PC-9 (cell line): ENCODE results near the gene POU3F1.

Source experiments
- CTCF ChIP-seq: fragments of 200-600 bp; sonication (generic); conservative IDR thresholded peaks from 2 replicates; pipeline ENCODE4 v1.6.1; 2017; ENCODE audit warnings: mixed run types, antibody characterized with exemption, mild to moderate bottlenecking, moderate library complexity
- EZH2 ChIP-seq: fragments of 200-600 bp; sonication (generic); IDR thresholded peaks from 2 replicates; pipeline ENCODE4 v1.8.0; 2017; ENCODE audit warnings: antibody characterized with exemption, low read depth

DNA sequence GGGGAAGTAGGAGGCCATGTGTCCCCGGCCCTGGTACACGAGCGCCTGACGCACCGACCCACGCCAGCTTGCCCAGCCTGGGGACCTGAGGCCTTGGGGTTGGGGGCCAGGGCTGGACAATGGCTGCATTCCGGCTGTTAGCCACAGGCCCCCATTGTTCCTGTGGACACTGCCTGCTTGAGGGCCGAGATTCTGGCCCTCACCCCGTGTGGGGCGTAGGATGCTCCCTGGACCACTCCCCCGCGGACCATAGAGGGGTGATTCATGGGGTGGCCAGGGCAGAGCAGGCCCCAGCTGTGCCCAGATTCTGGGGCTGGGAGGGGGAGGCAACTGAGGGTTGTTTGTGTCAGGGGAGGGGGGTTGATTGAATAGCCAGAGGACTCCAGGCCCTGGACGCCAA is 11.7 kb downstream of the POU3F1 start:
- TF ChIP-seq CTCF (no peak), EZH2 (no peak)
